HUDEP-2 (cell line): Measurements from ENCODE around the gene PNLDC1.
A peak's percentile ranks its signal among the peaks of the same experiment; 100 is the strongest.
"Not testable (repeated sequence)": the region's sequence is repeated elsewhere in the genome, so short reads cannot be mapped to it uniquely, and the experiment has no call there.

Experiments
- DNase-seq, 76 experiments: peaks; one replicate each; lab custom pipeline; 2025; ENCODE audit not compliant: unreplicated experiment in 76 of 76; lab: John Stamatoyannopoulos, UW

The PNLDC1 gene

GRCh38 chr6:159778131-159778530 is 21.9 kb upstream of the PNLDC1 start:
- DNase-seq = no peak

- no peak for DNase-seq
Observed at GRCh38 chr6:159778542-159779103, 21.5 kb upstream of the PNLDC1 start.

- no peak for DNase-seq
Observed at GRCh38 chr6:159788276-159788675, 11.8 kb upstream of the PNLDC1 start.

- peak in 18 of 76 experiments; percentile 14 to 39 (median 26) for DNase-seq
Observed at GRCh38 chr6:159788753-159789376, 11.2 kb upstream of the PNLDC1 start.

- peak; percentile 75 to 100 (median 99) for DNase-seq
Observed at GRCh38 chr6:159789377-159790148, 10.5 kb upstream of the PNLDC1 start, which contains the start of gene TCP1. TCP1 (minus strand) TSS chr6:159789602; CDS start chr6:159789468, 134 bp downstream.

- DNase-seq = peak in 75 of 76 experiments; percentile 67 to 98 (median 92)
Observed at GRCh38 chr6:159790149-159790955, 9.7 kb upstream of the PNLDC1 start, which contains the start of gene MRPL18. MRPL18 (plus strand) TSS chr6:159790467; CDS start chr6:159790588, 121 bp downstream.

- DNase-seq = no peak
Observed at GRCh38 chr6:159790956-159791598, 9.0 kb upstream of the PNLDC1 start.

GRCh38 chr6:159794976-159795375 is 5.1 kb upstream of the PNLDC1 start:
- DNase-seq = not testable (repeated sequence)

GRCh38 chr6:159797554-159797953 is 2.5 kb upstream of the PNLDC1 start:
- DNase-seq = no peak

GRCh38 chr6:159801935-159802334 is 1.9 kb downstream of the PNLDC1 start:
- DNase-seq = no peak

- no peak for DNase-seq
Observed at GRCh38 chr6:159804504-159804903, 4.4 kb downstream of the PNLDC1 start.

GRCh38 chr6:159805440-159806020 is 5.5 kb downstream of the PNLDC1 start:
- no peak for DNase-seq

- no peak for DNase-seq
Observed at GRCh38 chr6:159806021-159806458, 6.0 kb downstream of the PNLDC1 start.

- no peak for DNase-seq
Observed at GRCh38 chr6:159807150-159807858, 7.2 kb downstream of the PNLDC1 start.

GRCh38 chr6:159808647-159809046 is 8.6 kb downstream of the PNLDC1 start:
- DNase-seq = no peak

GRCh38 chr6:159809149-159809548 is 9.1 kb downstream of the PNLDC1 start:
- DNase-seq = no peak

- DNase-seq = no peak
Observed at GRCh38 chr6:159813781-159814180, 13.7 kb downstream of the PNLDC1 start.

- no peak for DNase-seq
Observed at GRCh38 chr6:159815410-159815809, 15.3 kb downstream of the PNLDC1 start.

- DNase-seq = peak in 20 of 76 experiments; percentile 9 to 53 (median 20)
Observed at GRCh38 chr6:159816775-159817174, 16.7 kb downstream of the PNLDC1 start.
